ENCODE results near the gene ALDH1A3. TPM values are rescaled to one million over a fixed set of nuclear protein-coding genes. Genes with fewer than 3 reads are reported as not detected.

The ALDH1A3 gene
- total and polyA plus RNA-seq, 2 of the 13 experiments (the other 11 are each of a cell fraction or from before 2014, with no cell fraction given) = not detected

- Histone ChIP-seq H3K4me3 (replicated peaks in 1 of 3; ENCODE audit: insufficient read depth in 1 of 3, low read depth in 2 of 3, low read length in 3 of 3) (no peak overlapping the region), H3K27me3 (ENCODE audit: control insufficient read depth in 1 of 2, insufficient read depth in 2 of 2, low read length in 2 of 2) (peaks cover 5 to 46% of the 10 kb centered on the region in 2 experiments; a peak in 3 of 5 replicates), H3K4me1 (ENCODE audit: insufficient read depth, low read length) (no peaks in the 10 kb centered on the region), H3K9ac (ENCODE audit: insufficient read depth, low read depth, low read length) (no peak overlapping the region), H3K27ac (ENCODE audit: extremely low read length, insufficient read depth, low read length) (no peak overlapping the region), H4K20me1 (ENCODE audit: insufficient read depth, low read length) (no peaks in the 10 kb centered on the region), H3K79me2 (ENCODE audit: insufficient read depth, low read length) (no peaks in the 10 kb centered on the region), H3K9me3 (ENCODE audit: low read length) (no peaks in the 10 kb centered on the region), H3K36me3 (replicated peaks in 1 of 2; ENCODE audit: control insufficient read depth in 1 of 2, insufficient read depth in 2 of 2, low read length in 2 of 2) (no peaks in the 10 kb centered on the region), H2AFZ (ENCODE audit: low read length) (no peak overlapping the region), H3K4me2 (ENCODE audit: low read depth, low read length) (no peak overlapping the region)
- intact Hi-C loops (cut with micrococcal nuclease; ENCODE audit: unreplicated experiment) = no loop called here
- POLR2A ChIA-PET = no interaction called here
- CTCF ChIA-PET (ENCODE audit: low intra/inter-chr PET ratio, low total read pairs) = no interaction called here
- FAIRE-seq (no peak), DNase-seq (ENCODE audit: low spot score) (no peak), ATAC-seq (no peak)
- no peak for TF ChIP-seq TEAD2 (CRISPR knock-in tag; IDR thresholded peaks at IDR 0.05)
- WGBS (ENCODE audit: low lambda C conversion rate) = 60% methylated on average over 6 of the region's 6 CpGs
- in situ Hi-C loops (cut with HindIII; ENCODE audit: extremely low pct_ligation_motif_present, low pct_unique_long_range_greater_than_20kb) = no loop called here
- BruUV-seq (replicated peaks) = no TSS peak
Observed at GRCh38 chr15:100862162-100862561, 17.5 kb upstream of the ALDH1A3 start.

- Histone ChIP-seq H3K4me2 (ENCODE audit: low read depth, low read length) (no peak overlapping the region), H3K36me3 (replicated peaks in 1 of 2; ENCODE audit: control insufficient read depth in 1 of 2, insufficient read depth in 2 of 2, low read length in 2 of 2) (no peaks in the 10 kb centered on the region), H2AFZ (ENCODE audit: low read length) (no peak overlapping the region), H3K4me1 (ENCODE audit: insufficient read depth, low read length) (no peaks in the 10 kb centered on the region), H3K9ac (ENCODE audit: insufficient read depth, low read depth, low read length) (no peak overlapping the region), H3K9me3 (ENCODE audit: low read length) (no peaks in the 10 kb centered on the region), H4K20me1 (ENCODE audit: insufficient read depth, low read length) (no peaks in the 10 kb centered on the region), H3K79me2 (ENCODE audit: insufficient read depth, low read length) (no peaks in the 10 kb centered on the region), H3K27me3 (ENCODE audit: control insufficient read depth in 1 of 2, insufficient read depth in 2 of 2, low read length in 2 of 2) (peaks cover 5 to 42% of the 10 kb centered on the region in 2 experiments; a peak in 3 of 5 replicates), H3K4me3 (replicated peaks in 1 of 3; ENCODE audit: insufficient read depth in 1 of 3, low read depth in 2 of 3, low read length in 3 of 3) (no peak overlapping the region), H3K27ac (ENCODE audit: extremely low read length, insufficient read depth, low read length) (no peak overlapping the region)
- in situ Hi-C loops (cut with HindIII; ENCODE audit: extremely low pct_ligation_motif_present, low pct_unique_long_range_greater_than_20kb) (no loop called here), intact Hi-C loops (cut with micrococcal nuclease; ENCODE audit: unreplicated experiment) (no loop called here)
- BruUV-seq (replicated peaks) = no TSS peak
- no peak for DNase-seq (ENCODE audit: low spot score)
- no peak for TF ChIP-seq ZNF773 (CRISPR knock-in tag; IDR thresholded peaks at IDR 0.05; ENCODE audit: borderline replicate concordance)
- no peak for TF ChIP-seq MLX (CRISPR knock-in tag; IDR thresholded peaks at IDR 0.05)
- TF ChIP-seq ZBTB37 (CRISPR knock-in tag; IDR thresholded peaks at IDR 0.05) = no peak
- TF ChIP-seq ZNF3 (CRISPR knock-in tag; IDR thresholded peaks at IDR 0.05) = no peak
- no peak for TF ChIP-seq SNRNP70 (IDR thresholded peaks at IDR 0.05; ENCODE audit: low read depth, low read length)
- FAIRE-seq = no peak
- CTCF ChIA-PET (ENCODE audit: low intra/inter-chr PET ratio, low total read pairs) = no interaction called here
- ATAC-seq = no peak
- POLR2A ChIA-PET = no interaction called here
- WGBS (ENCODE audit: low lambda C conversion rate) = 59% methylated on average over 6 of the region's 7 CpGs
Observed at GRCh38 chr15:100863075-100863795, 16.4 kb upstream of the ALDH1A3 start.
